Vagina (tissue), 2 donors: ENCODE data around the gene LRRC47. TPM values are rescaled to one million over a fixed set of nuclear protein-coding genes. Genes with fewer than 3 reads are reported as not detected.

Experiments used
- DNase-seq, 2 donors: peaks; one replicate each; pipeline ENCODE4 v3.0.0-alpha.2; 2017; ENCODE audit errors: extremely low spot score in 2 of 2
- H3K27ac ChIP-seq: fragments of 200-600 bp; sonication (generic); one replicate; pipeline ENCODE4 v1.5.1; 2019
- H3K27me3 ChIP-seq: fragments of 200-600 bp; sonication (generic); one replicate; pipeline ENCODE4 v1.5.1; 2019
- H3K36me3 ChIP-seq, 2 donors: fragments of 200-600 bp; sonication (generic); one replicate each; pipeline ENCODE4 v1.5.1; 2017 to 2019
- H3K4me1 ChIP-seq: fragments of 200-600 bp; sonication (generic); one replicate; pipeline ENCODE4 v1.5.1; 2019
- H3K4me3 ChIP-seq, 2 donors: fragments of 200-600 bp; sonication (generic); 1 replicate in 1 of 2; 2 replicates in 1 of 2; pipeline ENCODE4 v1.5.1; 2016 to 2019
- H3K9me3 ChIP-seq: fragments of 200-600 bp; sonication (generic); one replicate; pipeline ENCODE4 v1.5.1; 2019
- POLR2A ChIP-seq, 2 donors: fragments of 450-650 bp; IDR thresholded peaks; one replicate each; pipeline ENCODE4 v1.6.1; 2017; ENCODE audit warnings: antibody characterized with exemption in 2 of 2, mild to moderate bottlenecking in 2 of 2, moderate library complexity in 2 of 2
- POLR2AphosphoS5 ChIP-seq, 2 donors: sonication (generic); formaldehyde crosslinking; IDR thresholded peaks; one replicate each; pipeline ENCODE4 v1.9.0; 2017; ENCODE audit warnings: antibody characterized with exemption in 2 of 2, mild to moderate bottlenecking in 2 of 2, low read depth in 1 of 2; ENCODE audit not compliant: insufficient read depth in 1 of 2
- intact Hi-C: fragments of 100-400 bp; cut with DNase I; formaldehyde crosslinking; loops from one replicate; pipeline ENCODE4 v1.15.1; 2023
- total RNA-seq: library from RNA; depleted of rRNA; stranded (reverse); fragments of >200 nt; gene quantifications from one replicate; pipeline ENCODE4 v1.2.3, GENCODE V29; 2016
- TF ChIP-seq, protein P1 (sequence below), 3 experiments: fragments of 450-650 bp in 2 of 3; fragments of 200-600 bp in 1 of 3; sonication (generic) in 1 of 3; IDR thresholded peaks; one replicate each; pipeline ENCODE4 v1.5.1; 2017 to 2019; ENCODE audit warnings: antibody characterized with exemption in 3 of 3, mild to moderate bottlenecking in 2 of 3, moderate library complexity in 2 of 3

The LRRC47 gene
- total RNA-seq, 1 donor from 2014 or later = 32.4 TPM

DNA sequence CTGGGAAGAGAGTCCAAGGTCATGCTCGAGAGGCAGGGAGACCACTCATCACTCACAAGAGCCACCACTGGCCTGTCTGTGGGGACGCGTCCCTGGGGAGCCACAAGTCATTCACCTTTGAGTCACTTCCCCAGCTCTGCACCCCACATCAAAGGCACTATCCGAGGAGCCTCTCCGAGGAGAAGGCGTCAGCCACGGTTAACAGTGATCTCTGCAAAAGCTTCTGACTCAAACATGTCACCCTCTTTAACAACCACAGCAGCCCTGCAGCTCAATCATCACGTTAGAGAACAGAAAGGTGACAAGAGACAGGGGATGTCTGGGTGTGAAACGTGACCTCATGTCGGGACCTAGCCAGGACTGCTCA is 9.0 kb downstream of the LRRC47 start:
- Histone ChIP-seq H3K27me3 (no peaks in the 10 kb centered on the region), H3K36me3 (peaks cover 0 to 38% of the 10 kb centered on the region in 2 donors), H3K27ac (no peak overlapping the region), H3K4me1 (peaks cover 23% of the 10 kb centered on the region), H3K4me3 (no peak overlapping the region), H3K9me3 (no peaks in the 10 kb centered on the region)
- intact Hi-C loops = no loop called here
- no peak for TF ChIP-seq POLR2AphosphoS5 (IDR thresholded peaks at IDR 0.05; ENCODE audit: insufficient read depth in 1 of 2, low read depth in 1 of 2)
- TF ChIP-seq, protein P1, sequence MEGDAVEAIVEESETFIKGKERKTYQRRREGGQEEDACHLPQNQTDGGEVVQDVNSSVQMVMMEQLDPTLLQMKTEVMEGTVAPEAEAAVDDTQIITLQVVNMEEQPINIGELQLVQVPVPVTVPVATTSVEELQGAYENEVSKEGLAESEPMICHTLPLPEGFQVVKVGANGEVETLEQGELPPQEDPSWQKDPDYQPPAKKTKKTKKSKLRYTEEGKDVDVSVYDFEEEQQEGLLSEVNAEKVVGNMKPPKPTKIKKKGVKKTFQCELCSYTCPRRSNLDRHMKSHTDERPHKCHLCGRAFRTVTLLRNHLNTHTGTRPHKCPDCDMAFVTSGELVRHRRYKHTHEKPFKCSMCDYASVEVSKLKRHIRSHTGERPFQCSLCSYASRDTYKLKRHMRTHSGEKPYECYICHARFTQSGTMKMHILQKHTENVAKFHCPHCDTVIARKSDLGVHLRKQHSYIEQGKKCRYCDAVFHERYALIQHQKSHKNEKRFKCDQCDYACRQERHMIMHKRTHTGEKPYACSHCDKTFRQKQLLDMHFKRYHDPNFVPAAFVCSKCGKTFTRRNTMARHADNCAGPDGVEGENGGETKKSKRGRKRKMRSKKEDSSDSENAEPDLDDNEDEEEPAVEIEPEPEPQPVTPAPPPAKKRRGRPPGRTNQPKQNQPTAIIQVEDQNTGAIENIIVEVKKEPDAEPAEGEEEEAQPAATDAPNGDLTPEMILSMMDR (IDR thresholded peaks at IDR 0.05) = no peak
- TF ChIP-seq POLR2A (IDR thresholded peaks at IDR 0.05) = no peak
- DNase-seq = no peak

DNA sequence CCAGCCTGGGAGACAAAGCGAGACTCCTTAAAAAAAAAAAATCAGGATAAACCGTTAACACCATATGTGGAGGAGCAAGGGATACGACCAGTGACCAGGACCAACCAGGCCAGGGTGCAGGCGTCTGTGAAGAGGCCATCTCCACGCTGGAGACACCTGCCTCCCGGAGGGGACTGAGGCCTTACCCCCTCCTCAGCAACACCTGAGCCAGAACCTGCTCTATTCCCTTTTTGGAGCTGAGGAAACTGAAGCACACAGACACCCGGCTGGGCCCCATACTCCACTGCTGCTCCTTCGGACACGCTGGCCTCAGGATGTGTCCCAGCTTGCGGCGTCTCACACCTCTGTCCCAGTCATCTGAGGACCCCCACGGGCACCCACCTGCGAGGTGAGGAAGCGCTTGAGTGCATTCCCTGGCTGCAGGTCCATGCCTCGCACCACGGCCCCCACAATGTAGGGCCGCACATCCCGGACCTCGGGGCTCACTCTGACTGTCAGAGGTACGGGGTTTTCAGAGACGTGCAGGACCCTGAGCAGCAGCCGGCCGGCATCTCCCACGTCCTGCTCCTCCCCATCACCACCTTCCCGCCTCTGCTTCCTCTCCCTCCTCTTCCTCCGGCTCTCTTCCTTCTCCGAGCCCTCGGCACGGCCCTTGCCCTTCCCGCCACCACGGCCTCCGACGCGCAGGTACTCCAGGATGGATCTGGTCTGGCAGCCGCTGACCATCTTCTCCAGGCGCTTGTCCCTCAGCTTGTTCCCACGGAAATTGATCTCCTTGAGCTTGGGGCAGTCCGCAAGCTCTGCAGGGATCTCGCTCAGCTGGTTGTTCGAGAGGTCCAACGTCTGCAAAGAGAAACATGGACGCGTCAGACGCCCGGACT is 9.6 kb downstream of the LRRC47 start:
- peaks cover 0 to 44% of the 10 kb centered on the region in 2 donors for H3K36me3 ChIP-seq

DNA sequence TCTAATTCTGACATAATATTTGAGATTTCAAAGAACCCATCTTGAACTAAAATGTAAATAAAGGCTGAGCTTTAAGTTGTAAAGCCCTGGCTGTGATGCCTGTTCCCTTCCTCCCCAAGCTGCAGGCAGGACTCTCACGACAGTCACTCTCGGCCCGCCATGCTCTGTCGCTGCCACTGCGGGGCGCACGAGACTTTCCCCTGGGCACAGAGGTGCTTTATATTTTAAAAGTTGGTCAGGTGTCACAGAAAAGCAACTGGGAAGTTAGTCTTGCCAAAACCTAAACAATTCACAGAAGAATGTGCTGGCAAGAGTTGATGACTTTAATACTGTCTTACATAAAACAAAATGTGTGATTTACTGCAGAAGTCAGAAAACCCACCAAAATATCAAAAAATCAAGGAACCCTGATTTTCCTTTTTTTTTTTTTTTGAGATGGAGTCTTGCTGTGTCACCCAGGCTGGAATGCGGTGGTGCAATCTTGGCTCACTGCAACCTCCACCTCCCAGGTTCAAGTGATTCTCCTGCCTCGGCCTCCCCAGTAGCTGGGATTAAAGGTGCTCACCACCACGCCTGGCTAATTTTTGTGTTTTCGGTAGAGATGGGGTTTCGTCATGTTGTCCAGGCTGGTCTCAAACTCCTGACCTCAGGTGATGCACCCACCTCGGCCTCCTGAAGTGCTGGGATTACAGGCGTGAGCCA is 10.7 kb downstream of the LRRC47 start:
- peaks cover 0 to 55% of the 10 kb centered on the region in 2 donors for H3K36me3 ChIP-seq
- no peaks in the 10 kb centered on the region for H3K9me3 ChIP-seq
- intact Hi-C loops = no loop called here
- TF ChIP-seq, protein P1 (IDR thresholded peaks at IDR 0.05) = no peak
- H3K27me3 ChIP-seq = no peaks in the 10 kb centered on the region
- peaks cover 19% of the 10 kb centered on the region for H3K4me1 ChIP-seq
- DNase-seq = no peak
- H3K27ac ChIP-seq = no peak overlapping the region
- H3K4me3 ChIP-seq = no peak overlapping the region

More for the DNA sequence above, 9.6 kb downstream of the LRRC47 start:
- H3K4me3 ChIP-seq = no peak overlapping the region
- H3K27me3 ChIP-seq = no peaks in the 10 kb centered on the region
- H3K9me3 ChIP-seq = no peaks in the 10 kb centered on the region
- TF ChIP-seq POLR2A (IDR thresholded peaks at IDR 0.05) (no peak), POLR2AphosphoS5 (IDR thresholded peaks at IDR 0.05; ENCODE audit: insufficient read depth in 1 of 2, low read depth in 1 of 2) (no peak)
- TF ChIP-seq, protein P1 (IDR thresholded peaks at IDR 0.05) = no peak
- H3K4me1 ChIP-seq = peaks cover 23% of the 10 kb centered on the region
- intact Hi-C loops = no loop called here
- no peak overlapping the region for H3K27ac ChIP-seq
- no peak for DNase-seq

DNA sequence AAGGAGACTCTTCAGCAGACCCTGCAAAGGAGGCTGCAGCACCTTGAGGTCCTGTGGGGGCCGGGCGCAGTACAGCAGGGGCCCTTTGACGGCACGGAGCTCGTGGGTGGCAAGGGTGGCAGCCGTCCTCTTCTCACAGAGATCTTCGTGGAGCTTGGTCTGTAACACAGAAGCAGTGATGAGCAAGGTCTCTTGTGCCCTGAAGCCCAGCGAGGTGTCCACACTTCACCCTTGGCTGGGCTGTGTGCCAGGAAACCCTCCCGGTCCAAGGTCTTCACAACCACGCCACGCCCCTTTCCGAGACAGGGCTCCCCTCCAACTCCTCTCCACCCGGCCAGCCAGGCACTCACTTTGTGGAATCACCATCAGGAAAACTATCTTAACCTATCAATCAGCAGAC is 11.3 kb downstream of the LRRC47 start:
- H3K9me3 ChIP-seq = no peaks in the 10 kb centered on the region
- no peak overlapping the region for H3K4me3 ChIP-seq
- TF ChIP-seq POLR2A (IDR thresholded peaks at IDR 0.05) (no peak), POLR2AphosphoS5 (IDR thresholded peaks at IDR 0.05; ENCODE audit: insufficient read depth in 1 of 2, low read depth in 1 of 2) (no peak)
- TF ChIP-seq, protein P1 (IDR thresholded peaks at IDR 0.05) = no peak
- H3K27me3 ChIP-seq = no peaks in the 10 kb centered on the region
- DNase-seq = no peak
- peaks cover 0 to 60% of the 10 kb centered on the region in 2 donors for H3K36me3 ChIP-seq
- H3K4me1 ChIP-seq = peaks cover 13% of the 10 kb centered on the region
- no peak overlapping the region for H3K27ac ChIP-seq
- intact Hi-C loops = no loop called here
